GM06990 (cell line): ENCODE data around the gene ITGA2.
A peak's percentile ranks its signal among the peaks of the same experiment; 100 is the strongest.

ENCODE experiments used
- DNase-seq: peaks from one replicate; pipeline ENCODE4 v3.0.0-alpha.2; 2011; ENCODE audit not compliant: insufficient read length; ENCODE audit errors: extremely low read depth
- H3K27me3 ChIP-seq: replicated peaks from 2 replicates; pipeline ENCODE4 v1.6.0; 2011; ENCODE audit warnings: low read length; ENCODE audit not compliant: control insufficient read depth, insufficient read depth
- H3K36me3 ChIP-seq: 2 replicates; pipeline ENCODE4 v1.5.1; 2011; ENCODE audit warnings: low read length; ENCODE audit not compliant: control insufficient read depth, insufficient read depth
- H3K4me3 ChIP-seq: replicated peaks from 2 replicates; pipeline ENCODE4 v1.5.1; 2011; ENCODE audit warnings: low read depth, mild to moderate bottlenecking, control low read depth, low read length
- TF ChIP-seq, protein P1 (sequence below): IDR thresholded peaks from 2 replicates; pipeline ENCODE4 v1.5.1; 2011; ENCODE audit warnings: low read length, control low read depth, mild to moderate bottlenecking, inconsistent platforms; ENCODE audit not compliant: insufficient read depth, poor library complexity, severe bottlenecking

Gene ITGA2

DNA sequence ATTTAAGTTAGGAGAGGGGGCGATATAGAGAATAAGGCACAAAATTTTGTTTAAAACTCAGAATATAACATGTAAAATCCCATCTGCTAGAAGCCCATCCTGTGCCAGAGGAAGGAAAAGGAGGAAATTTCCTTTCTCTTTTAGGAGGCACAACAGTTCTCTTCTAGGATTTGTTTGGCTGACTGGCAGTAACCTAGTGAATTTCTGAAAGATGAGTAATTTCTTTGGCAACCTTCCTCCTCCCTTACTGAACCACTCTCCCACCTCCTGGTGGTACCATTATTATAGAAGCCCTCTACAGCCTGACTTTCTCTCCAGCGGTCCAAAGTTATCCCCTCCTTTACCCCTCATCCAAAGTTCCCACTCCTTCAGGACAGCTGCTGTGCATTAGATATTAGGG lies 102.1 kb downstream of the ITGA2 start:
- no peaks in the 10 kb centered on the region for H3K27me3 ChIP-seq
- H3K36me3 ChIP-seq: no peaks in the 10 kb centered on the region
- TF ChIP-seq, protein P1, sequence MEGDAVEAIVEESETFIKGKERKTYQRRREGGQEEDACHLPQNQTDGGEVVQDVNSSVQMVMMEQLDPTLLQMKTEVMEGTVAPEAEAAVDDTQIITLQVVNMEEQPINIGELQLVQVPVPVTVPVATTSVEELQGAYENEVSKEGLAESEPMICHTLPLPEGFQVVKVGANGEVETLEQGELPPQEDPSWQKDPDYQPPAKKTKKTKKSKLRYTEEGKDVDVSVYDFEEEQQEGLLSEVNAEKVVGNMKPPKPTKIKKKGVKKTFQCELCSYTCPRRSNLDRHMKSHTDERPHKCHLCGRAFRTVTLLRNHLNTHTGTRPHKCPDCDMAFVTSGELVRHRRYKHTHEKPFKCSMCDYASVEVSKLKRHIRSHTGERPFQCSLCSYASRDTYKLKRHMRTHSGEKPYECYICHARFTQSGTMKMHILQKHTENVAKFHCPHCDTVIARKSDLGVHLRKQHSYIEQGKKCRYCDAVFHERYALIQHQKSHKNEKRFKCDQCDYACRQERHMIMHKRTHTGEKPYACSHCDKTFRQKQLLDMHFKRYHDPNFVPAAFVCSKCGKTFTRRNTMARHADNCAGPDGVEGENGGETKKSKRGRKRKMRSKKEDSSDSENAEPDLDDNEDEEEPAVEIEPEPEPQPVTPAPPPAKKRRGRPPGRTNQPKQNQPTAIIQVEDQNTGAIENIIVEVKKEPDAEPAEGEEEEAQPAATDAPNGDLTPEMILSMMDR: no peak
- DNase-seq: no peak
- no peak overlapping the region for H3K4me3 ChIP-seq

DNA sequence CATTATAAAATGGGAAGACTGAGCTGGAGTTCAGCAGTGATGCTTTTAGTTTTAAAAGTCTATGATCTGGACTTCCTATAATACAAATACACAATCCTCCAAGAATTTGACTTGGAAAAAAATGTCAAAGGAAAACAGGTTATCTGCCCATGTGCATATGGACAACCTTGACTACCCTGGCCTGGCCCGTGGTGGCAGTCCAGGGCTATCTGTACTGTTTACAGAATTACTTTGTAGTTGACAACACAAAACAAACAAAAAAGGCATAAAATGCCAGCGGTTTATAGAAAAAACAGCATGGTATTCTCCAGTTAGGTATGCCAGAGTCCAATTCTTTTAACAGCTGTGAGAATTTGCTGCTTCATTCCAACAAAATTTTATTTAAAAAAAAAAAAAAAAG lies 103.1 kb downstream of the ITGA2 start:
- TF ChIP-seq, protein P1: no peak
- Histone ChIP-seq H3K36me3 (no peaks in the 10 kb centered on the region), H3K27me3 (no peaks in the 10 kb centered on the region)

DNA sequence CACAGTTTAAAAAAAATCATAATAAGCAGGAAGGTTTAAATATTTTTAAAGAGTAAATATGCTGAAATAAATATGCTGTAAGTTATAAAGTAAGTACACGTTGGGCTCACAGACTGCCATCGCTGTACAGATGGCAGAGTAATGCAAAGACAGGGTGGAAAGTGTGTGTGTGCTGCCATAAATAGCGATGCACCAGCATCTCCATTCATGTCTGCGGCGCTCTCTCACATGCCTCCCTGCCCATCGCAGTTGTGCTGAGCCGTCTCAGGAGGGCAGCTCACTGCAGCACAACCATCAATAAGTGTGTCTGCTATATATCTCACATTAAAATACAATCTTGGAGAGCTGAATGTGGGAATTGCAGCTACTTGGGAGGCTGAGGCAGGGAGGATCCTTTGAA lies 106.1 kb downstream of the ITGA2 start:
- Histone ChIP-seq H3K36me3 (peaks cover 4% of the 10 kb centered on the region; the same call in 1 of the 2 replicates), H3K27me3 (no peaks in the 10 kb centered on the region), H3K4me3 (no peak overlapping the region)
- TF ChIP-seq, protein P1: no peak
- DNase-seq: no peak

More for the DNA sequence above, 103.1 kb downstream of the ITGA2 start:
- no peak for DNase-seq
- no peak overlapping the region for H3K4me3 ChIP-seq

DNA sequence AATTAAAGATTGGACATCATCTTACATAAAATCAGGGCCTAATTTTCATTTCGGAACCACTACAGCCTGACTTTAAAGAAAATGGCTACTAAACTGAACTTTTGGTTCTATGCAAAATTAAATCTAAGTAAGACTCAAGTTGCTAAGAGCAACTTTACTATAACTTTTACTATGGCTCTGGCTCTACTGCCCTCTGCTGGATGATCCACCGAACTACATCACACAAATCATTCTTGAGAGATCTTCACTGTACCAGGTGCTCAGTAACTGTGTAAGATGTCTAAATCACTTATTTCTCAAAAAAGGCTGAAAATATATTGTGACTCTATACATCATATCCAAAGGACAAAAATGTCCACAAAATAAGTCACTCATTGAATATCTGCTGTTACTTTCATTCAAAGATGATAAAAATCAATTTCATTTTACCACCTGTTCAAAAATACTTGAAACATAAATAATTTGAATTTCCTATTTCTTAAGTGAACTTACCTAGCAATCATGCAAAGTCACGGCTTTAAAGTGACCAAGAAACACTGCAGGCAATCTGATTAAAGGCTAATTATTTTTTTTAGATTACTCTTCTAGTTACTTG lies 106.9 kb downstream of the ITGA2 start:
- Histone ChIP-seq H3K4me3 (no peak overlapping the region), H3K36me3 (peaks cover 4% of the 10 kb centered on the region; the same call in 1 of the 2 replicates), H3K27me3 (no peaks in the 10 kb centered on the region)
- no peak for DNase-seq
- TF ChIP-seq, protein P1: peak; percentile 76

DNA sequence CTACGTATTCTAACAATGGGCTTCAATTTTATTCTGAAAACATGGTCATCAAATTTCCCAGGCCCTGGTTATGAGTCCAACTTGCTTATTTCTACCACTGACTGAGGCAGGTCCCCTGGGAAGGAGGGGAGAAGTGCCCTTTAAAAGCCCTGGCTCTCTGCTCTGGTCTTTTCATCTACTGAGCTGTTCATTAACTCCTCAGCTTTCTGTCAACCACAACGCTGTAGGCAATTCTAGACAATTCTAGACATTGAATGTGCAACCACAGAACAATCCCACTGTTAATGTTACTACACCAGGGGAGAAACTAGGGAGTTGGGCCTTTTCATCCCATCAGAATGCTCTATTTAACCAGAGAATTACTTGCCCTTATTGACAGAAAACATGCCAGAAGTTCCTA lies 110.4 kb downstream of the ITGA2 start:
- H3K4me3 ChIP-seq: no peak overlapping the region
- no peaks in the 10 kb centered on the region for H3K27me3 ChIP-seq
- TF ChIP-seq, protein P1: no peak
- DNase-seq: no peak
- H3K36me3 ChIP-seq: peaks cover 4% of the 10 kb centered on the region; the same call in 1 of the 2 replicates

DNA sequence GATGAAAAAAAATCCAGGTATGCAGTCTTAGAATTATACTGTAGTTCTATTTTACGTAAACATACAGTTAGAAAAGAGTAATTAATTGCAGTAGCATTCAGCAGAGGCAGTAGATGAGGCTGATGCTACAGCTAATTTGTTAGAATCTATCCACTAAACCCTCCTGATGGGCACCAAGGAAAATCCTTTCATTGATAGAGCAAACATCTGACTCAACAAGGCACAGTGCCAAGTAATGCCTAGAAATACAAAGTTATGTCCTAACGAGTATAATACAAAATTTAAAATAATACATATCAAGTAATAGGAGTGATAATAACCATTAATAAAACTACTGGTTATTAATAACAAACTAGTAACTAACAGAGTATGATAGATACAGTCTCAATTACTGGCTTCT lies 111.5 kb downstream of the ITGA2 start:
- Histone ChIP-seq H3K27me3 (no peaks in the 10 kb centered on the region), H3K4me3 (no peak overlapping the region), H3K36me3 (peaks cover 4% of the 10 kb centered on the region; the same call in 1 of the 2 replicates)
- DNase-seq: no peak
- TF ChIP-seq, protein P1: no peak
